ENCODE results near the gene GAS5. TPM values are rescaled to one million over a fixed set of nuclear protein-coding genes. Genes with fewer than 3 reads are reported as not detected.

Gene GAS5
- total and polyA plus RNA-seq, 2 of the 8 experiments (the other 6 are each of a cell fraction or from before 2014, with no cell fraction given), result 799 to 1,238 TPM

DNA sequence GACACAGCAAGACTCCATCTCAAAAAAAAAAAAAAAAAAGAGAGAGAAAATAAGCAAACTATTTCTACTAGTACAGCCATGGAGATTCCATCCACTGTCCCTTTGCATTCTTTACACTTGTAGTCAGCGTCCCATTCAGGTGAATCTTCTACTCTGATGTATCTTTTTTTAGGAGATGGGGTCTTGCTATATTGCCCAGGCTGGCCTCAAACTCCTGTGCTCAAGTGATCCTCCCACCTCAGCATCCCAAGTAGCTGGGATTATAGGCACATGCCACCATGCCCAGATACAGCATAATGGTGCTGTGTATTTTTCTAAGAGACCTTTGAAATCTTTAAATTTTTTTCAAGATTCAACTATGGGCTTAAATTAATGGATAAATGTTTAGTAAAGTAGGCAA, 35.0 kb downstream of the GAS5 start:
- no peak for DNase-seq (ENCODE audit: low read depth in 1 of 2, low spot score in 2 of 2)
- Histone ChIP-seq H3K4me2 (ENCODE audit: insufficient read depth in 1 of 2, low read depth in 2 of 2, low read length in 2 of 2) (no peak overlapping the region), H3K79me1 (ENCODE audit: low read depth, low read length) (no peaks in the 10 kb centered on the region), H2AFZ (ENCODE audit: low read length) (no peak overlapping the region), H2BK120ac (replicated peaks; ENCODE audit: low read depth, low read length) (no peak overlapping the region), H3K9me3 (ENCODE audit: insufficient read depth in 2 of 2, low read depth in 1 of 2, low read length in 1 of 2) (no peaks in the 10 kb centered on the region), H2BK20ac (ENCODE audit: low read length) (no peak overlapping the region), H3K14ac (ENCODE audit: insufficient read length) (no peak overlapping the region), H3K18ac (ENCODE audit: extremely low read depth, low read length) (no peak overlapping the region), H3K4me1 (replicated peaks in 1 of 4; ENCODE audit: control insufficient read depth in 3 of 4, insufficient read depth in 4 of 4, low read length in 3 of 4) (no peaks in the 10 kb centered on the region), H4K20me1 (replicated peaks in 1 of 2; ENCODE audit: control insufficient read depth in 1 of 2, insufficient read depth in 2 of 2, low read length in 2 of 2) (peaks cover 0 to 2% of the 10 kb centered on the region in 2 experiments), H4K8ac (ENCODE audit: extremely low read depth, insufficient read depth, low read length) (no peak overlapping the region), H3K79me2 (ENCODE audit: control insufficient read depth in 1 of 2, insufficient read depth in 2 of 2, low read length in 2 of 2) (no peaks in the 10 kb centered on the region), H4K91ac (replicated peaks; ENCODE audit: insufficient read length, low read length) (no peak overlapping the region), H3K4me3 (ENCODE audit: extremely low read depth in 1 of 4, insufficient read depth in 2 of 4, low read depth in 3 of 4, low read length in 4 of 4) (no peak overlapping the region), H3K23me2 (ENCODE audit: low read depth, low read length) (no peaks in the 10 kb centered on the region), H3K4ac (replicated peaks; ENCODE audit: insufficient read length, low read depth, low read length) (no peak overlapping the region), H2BK12ac (ENCODE audit: low read depth, low read length) (no peak overlapping the region), H4K5ac (ENCODE audit: insufficient read length, low read depth, low read length) (no peak overlapping the region), H3K9ac (replicated peaks in 1 of 4; ENCODE audit: extremely low read depth in 1 of 4, low read depth in 3 of 4, low read length in 3 of 4) (no peak overlapping the region), H3K36me3 (ENCODE audit: control insufficient read depth in 2 of 4, insufficient read depth in 4 of 4, low read length in 3 of 4) (peaks cover 0 to 55% (median 26%) of the 10 kb centered on the region in 4 experiments; a peak in 7 of 8 replicates), H2BK15ac (ENCODE audit: low read length) (no peak overlapping the region), H2AK5ac (ENCODE audit: low read depth, low read length) (no peak overlapping the region), H3K56ac (replicated peaks; ENCODE audit: insufficient read length, low read depth, low read length) (no peak overlapping the region), H3K23ac (ENCODE audit: insufficient read length) (no peak overlapping the region), H3K27ac (ENCODE audit: low read depth, low read length) (no peak overlapping the region), H2BK5ac (ENCODE audit: low read depth, low read length) (no peak overlapping the region), H3K27me3 (replicated peaks in 1 of 4; ENCODE audit: control insufficient read depth in 3 of 4, extremely low read depth in 1 of 4, insufficient read depth in 3 of 4, low read length in 3 of 4) (no peaks in the 10 kb centered on the region)
- ChIA-PET POLR2A (ENCODE audit: partially characterized antibody) (interaction anchor here (1.2 to 6.3 kb wide), 3 partner anchors 8 to 31 kb away, joined by 3 to 39 read pairs (median 3); partner anchors contain the start of gene DARS2), CTCF (ENCODE audit: partially characterized antibody) (interaction anchor here (1.4 kb wide), 1 partner anchor 412 kb away, joined by 5 read pairs; no protein-coding TSS in a partner anchor)
- FAIRE-seq, result no peak
- WGBS, 2 experiments (ENCODE audit: extremely low coverage in 1 of 2, insufficient coverage in 1 of 2, insufficient read length in 1 of 2, insufficient replicate concordance in 2 of 2, low coverage in 1 of 2, low lambda C conversion rate in 2 of 2, missing lambda C conversion rate in 1 of 2), result 100% methylated on average over 1 of the region's 1 CpG; no CpG with 5 or more reads in 1 of the 2 experiments
- TF ChIP-seq MAFK (IDR thresholded peaks at IDR 0.05; ENCODE audit: low read depth, low read length) (no peak), SRF (IDR thresholded peaks at IDR 0.05; ENCODE audit: low read depth, low read length) (no peak), HDAC6 (IDR thresholded peaks at IDR 0.05; ENCODE audit: low read depth, low read length) (no peak), POU5F1 (IDR thresholded peaks at IDR 0.05; ENCODE audit: low read depth, low read length) (no peak), CHD1 (IDR thresholded peaks at IDR 0.05; ENCODE audit: low read depth, low read length) (no peak), KDM1A (IDR thresholded peaks at IDR 0.05; ENCODE audit: borderline replicate concordance, low read length) (no peak), RXRA (IDR thresholded peaks at IDR 0.05; ENCODE audit: insufficient read depth, low read depth, low read length) (no peak), TAF7 (optimal IDR thresholded peaks at IDR 0.05; ENCODE audit: borderline replicate concordance, low read depth, low read length) (no peak), NRF1 (IDR thresholded peaks at IDR 0.05; ENCODE audit: low read depth, low read length) (no peak)
- TF ChIP-seq, protein P1, sequence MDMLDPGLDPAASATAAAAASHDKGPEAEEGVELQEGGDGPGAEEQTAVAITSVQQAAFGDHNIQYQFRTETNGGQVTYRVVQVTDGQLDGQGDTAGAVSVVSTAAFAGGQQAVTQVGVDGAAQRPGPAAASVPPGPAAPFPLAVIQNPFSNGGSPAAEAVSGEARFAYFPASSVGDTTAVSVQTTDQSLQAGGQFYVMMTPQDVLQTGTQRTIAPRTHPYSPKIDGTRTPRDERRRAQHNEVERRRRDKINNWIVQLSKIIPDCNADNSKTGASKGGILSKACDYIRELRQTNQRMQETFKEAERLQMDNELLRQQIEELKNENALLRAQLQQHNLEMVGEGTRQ (IDR thresholded peaks at IDR 0.05; ENCODE audit: low read length), result no peak
- TF ChIP-seq, protein P2, sequence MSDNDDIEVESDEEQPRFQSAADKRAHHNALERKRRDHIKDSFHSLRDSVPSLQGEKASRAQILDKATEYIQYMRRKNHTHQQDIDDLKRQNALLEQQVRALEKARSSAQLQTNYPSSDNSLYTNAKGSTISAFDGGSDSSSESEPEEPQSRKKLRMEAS (IDR thresholded peaks at IDR 0.05), result no peak
- TF ChIP-seq, protein P3, sequence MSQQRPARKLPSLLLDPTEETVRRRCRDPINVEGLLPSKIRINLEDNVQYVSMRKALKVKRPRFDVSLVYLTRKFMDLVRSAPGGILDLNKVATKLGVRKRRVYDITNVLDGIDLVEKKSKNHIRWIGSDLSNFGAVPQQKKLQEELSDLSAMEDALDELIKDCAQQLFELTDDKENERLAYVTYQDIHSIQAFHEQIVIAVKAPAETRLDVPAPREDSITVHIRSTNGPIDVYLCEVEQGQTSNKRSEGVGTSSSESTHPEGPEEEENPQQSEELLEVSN (IDR thresholded peaks at IDR 0.05), result no peak
